Heart right ventricle (tissue), 16 donors: Measurements from ENCODE around the gene GAST. TPM values are rescaled to one million over a fixed set of nuclear protein-coding genes. Genes with fewer than 3 reads are reported as not detected.

ENCODE experiments used
- ATAC-seq, 8 donors: fragments of 200-7000 bp; cut with Tn5 transposase; one replicate each; pipeline ENCODE4 v1.9.1; 2020; ENCODE audit warnings: mild to moderate bottlenecking in 8 of 8, moderate library complexity in 8 of 8, moderate number of reproducible peaks in 1 of 8
- DNase-seq, 2 donors: peaks; one replicate each; pipeline ENCODE4 v3.0.0-alpha.2; 2020
- H3K27ac ChIP-seq, 10 donors: fragments of 200-600 bp; sonication (generic) in 2 of 10; one replicate each; pipeline versions ENCODE4 v1.5.0 to v1.8.0; 2020 to 2022; ENCODE audit warnings: mild to moderate bottlenecking in 3 of 10
- H3K27me3 ChIP-seq, 7 donors: fragments of 200-600 bp; one replicate each; pipeline ENCODE4 v1.8.0; 2021 to 2022; ENCODE audit warnings: mild to moderate bottlenecking in 2 of 7
- H3K36me3 ChIP-seq, 9 donors: fragments of 200-600 bp; sonication (generic) in 1 of 9; one replicate each; pipeline versions ENCODE4 v1.5.0 to v1.8.0; 2020 to 2022; ENCODE audit warnings: mild to moderate bottlenecking in 2 of 9
- H3K4me1 ChIP-seq, 9 donors: fragments of 200-600 bp; sonication (generic) in 1 of 9; one replicate each; pipeline versions ENCODE4 v1.5.0 to v1.8.0; 2020 to 2022; ENCODE audit warnings: mild to moderate bottlenecking in 4 of 9
- H3K4me3 ChIP-seq, 10 donors: fragments of 200-600 bp; sonication (generic) in 2 of 10; one replicate each; pipeline versions ENCODE4 v1.5.0 to v1.8.0; 2020 to 2022; ENCODE audit warnings: mild to moderate bottlenecking in 7 of 10, moderate library complexity in 2 of 10
- H3K9me3 ChIP-seq, 11 donors: fragments of 200-600 bp in 10 of 11; sonication (generic) in 2 of 11; one replicate each; pipeline versions ENCODE4 v1.5.0 to v1.8.0; 2013 to 2022; ENCODE audit warnings: mild to moderate bottlenecking in 2 of 11, control low read depth in 1 of 11, moderate library complexity in 1 of 11
- WGBS, 2 donors: extraction: QIAGEN DNeasy Blood & Tissue Kit; methylation state at CpG; one replicate each; pipeline ENCODE4 v1.1.7; 2013; ENCODE audit warnings: inconsistent platforms in 1 of 2; 5-methylcytosine and 5-hydroxymethylcytosine counted together
- intact Hi-C, 10 donors: fragments of 100-400 bp; cut with DNase I; formaldehyde crosslinking; loops; one replicate each; pipeline versions ENCODE4 v1.11.1 to v1.14.2; 2022
- polyA plus RNA-seq, 2 donors: library from polyadenylated mRNA; stranded (reverse); fragments of 200-250 nt; gene quantifications; one replicate each; pipeline ENCODE4 v1.2.3, GENCODE V29; 2013
- total RNA-seq, 10 donors: library from RNA; stranded (reverse); fragmentation: NEBNext Ultra II Directional in 3 of 10; extraction: Animal tissue kit (Norgen Biotek cat#: 25700) in 3 of 10; gene quantifications; one replicate each; pipeline versions ENCODE4 v1.2.1 to v1.2.4, GENCODE V29; 2021 to 2023
- TF ChIP-seq, protein P1 (sequence below), 9 donors: fragments of 200-600 bp; sonication (generic) in 2 of 9; IDR thresholded peaks; one replicate each; pipeline versions ENCODE4 v1.5.0 to v1.8.0; 2021 to 2022; ENCODE audit warnings: antibody characterized with exemption in 9 of 9, mild to moderate bottlenecking in 5 of 9, moderate library complexity in 1 of 9
- donor health status: Arrhythmogenic right ventricular cardiomyopathy.
- donor health status: ischemic (EF 13 %, LVEDD 7.1; RV severe dilation, severe dysfunction).
- donor health status: healthy with polysubstance abuse.
- donor health status: DM: no; HTN: yes; CAD: no.
- donor health status: DM: no; HTN: no; CAD: no.
- donor health status: ischemic (EF 25% LVEDD 6.9; RV normal size, moderate dysfunction).
- donor health status: ischemic (EF 25% LVEDD 5.7; RV mildly dilated, moderate dysfunction).
- donor health status: healthy.
- donor health status: DM: yes; HTN: yes; CAD: no.
- donor health status: Ischemic cardiomyopathy.
- donor health status: ischemic (EF 35%, LVEDD 5.7; RV mildly dilated, moderate dysfunction).
- donor health status: nonischemic (EF 11% LVEDD 7.7; RV severe dilation, severe dysfunction).
- donor health status: DM: yes; HTN: yes; CAD: no.
- donor health status: PGD.
- donor health status: ischemic (EF 29% LVEDD 5.4; RV normal size, mild dysfunction).
- donor health status: nonischemic (EF 23%, LVEDD 6.1; RV moderate dilation, normal function).

Gene GAST
- total and polyA plus RNA-seq, 12 donors: not detected

DNA sequence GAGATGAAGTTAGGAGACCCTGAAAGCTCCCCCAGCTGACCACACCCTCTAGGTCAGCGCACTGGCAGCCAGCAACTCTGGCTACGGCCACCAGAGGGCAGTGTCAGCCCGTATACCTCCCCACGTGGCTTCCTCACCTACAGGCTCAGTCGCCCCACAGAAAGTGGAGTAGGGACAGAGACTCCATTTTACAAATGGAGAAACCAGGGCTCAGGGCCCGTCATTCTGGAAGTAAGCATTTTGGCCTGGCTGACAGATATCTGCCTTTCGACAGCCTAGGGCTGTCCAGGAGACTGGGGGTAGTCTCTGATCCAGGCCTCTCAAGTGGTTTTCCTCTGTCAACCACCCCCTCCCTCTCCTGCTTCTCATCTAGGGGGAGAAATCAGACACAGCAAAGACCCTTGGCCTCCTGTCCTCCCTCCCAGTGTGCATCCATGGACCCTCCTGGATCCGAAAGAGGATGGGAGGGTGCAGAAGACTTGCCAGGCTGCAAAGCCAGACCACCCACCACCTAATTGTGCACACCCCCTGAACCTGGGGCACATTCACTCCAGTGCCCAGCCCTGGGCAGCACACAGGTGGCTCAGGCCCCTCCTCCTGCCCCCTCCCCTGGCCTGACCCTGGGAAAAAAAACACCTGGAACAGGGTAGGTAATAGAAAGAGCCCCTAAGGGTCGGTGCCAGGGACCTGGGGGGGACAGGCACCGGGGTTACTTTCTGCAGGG is 26.1 kb downstream of the GAST start:
- Histone ChIP-seq H3K36me3 (no peaks in the 10 kb centered on the region), H3K9me3 (no peaks in the 10 kb centered on the region), H3K4me1 (peaks cover 7 to 27% (median 22%) of the 10 kb centered on the region in 9 donors), H3K27ac (no peak overlapping the region), H3K27me3 (peaks cover 19 to 47% (median 46%) of the 10 kb centered on the region in 7 donors), H3K4me3 (no peak overlapping the region)
- 31 to 34% methylated on average over 10 of the region's 10 CpGs for WGBS, 2 donors
- intact Hi-C loops: loop anchor here (1.0 to 10.0 kb wide), 3 partner anchors 63 to 227 kb away; partner anchors contain the start of gene CNP (in 1 of the 10)
- ATAC-seq: peak; percentile 83 to 93 (median 88)
- TF ChIP-seq, protein P1, sequence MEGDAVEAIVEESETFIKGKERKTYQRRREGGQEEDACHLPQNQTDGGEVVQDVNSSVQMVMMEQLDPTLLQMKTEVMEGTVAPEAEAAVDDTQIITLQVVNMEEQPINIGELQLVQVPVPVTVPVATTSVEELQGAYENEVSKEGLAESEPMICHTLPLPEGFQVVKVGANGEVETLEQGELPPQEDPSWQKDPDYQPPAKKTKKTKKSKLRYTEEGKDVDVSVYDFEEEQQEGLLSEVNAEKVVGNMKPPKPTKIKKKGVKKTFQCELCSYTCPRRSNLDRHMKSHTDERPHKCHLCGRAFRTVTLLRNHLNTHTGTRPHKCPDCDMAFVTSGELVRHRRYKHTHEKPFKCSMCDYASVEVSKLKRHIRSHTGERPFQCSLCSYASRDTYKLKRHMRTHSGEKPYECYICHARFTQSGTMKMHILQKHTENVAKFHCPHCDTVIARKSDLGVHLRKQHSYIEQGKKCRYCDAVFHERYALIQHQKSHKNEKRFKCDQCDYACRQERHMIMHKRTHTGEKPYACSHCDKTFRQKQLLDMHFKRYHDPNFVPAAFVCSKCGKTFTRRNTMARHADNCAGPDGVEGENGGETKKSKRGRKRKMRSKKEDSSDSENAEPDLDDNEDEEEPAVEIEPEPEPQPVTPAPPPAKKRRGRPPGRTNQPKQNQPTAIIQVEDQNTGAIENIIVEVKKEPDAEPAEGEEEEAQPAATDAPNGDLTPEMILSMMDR (IDR thresholded peaks at IDR 0.05): peak; percentile 97 to 100 (median 99)
- peak; percentile 72 to 82 for DNase-seq

DNA sequence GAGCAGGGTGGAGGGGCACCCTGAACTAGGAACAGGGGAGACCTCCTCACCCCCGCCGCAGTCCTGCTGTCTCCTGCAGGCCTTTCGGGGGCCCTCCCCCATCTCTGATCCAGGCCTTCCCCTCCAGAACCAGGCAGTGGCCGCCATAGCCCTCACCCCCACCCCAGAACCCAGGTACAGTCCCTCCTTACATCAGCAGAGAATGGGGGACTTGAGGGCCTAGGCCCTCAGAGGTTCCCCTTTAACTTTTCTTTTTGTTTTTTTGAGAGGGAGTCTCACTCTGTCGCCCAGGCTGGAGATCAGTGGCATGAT is 26.6 kb downstream of the GAST start:
- intact Hi-C loops: loop anchor here (1.0 to 10.0 kb wide), 3 partner anchors 62 to 226 kb away; partner anchors contain the start of gene CNP (in 1 of the 10)
- Histone ChIP-seq H3K4me3 (no peak overlapping the region), H3K27ac (no peak overlapping the region), H3K4me1 (peaks cover 7 to 24% (median 19%) of the 10 kb centered on the region in 9 donors), H3K9me3 (no peaks in the 10 kb centered on the region), H3K27me3 (peaks cover 19 to 42% (median 41%) of the 10 kb centered on the region in 7 donors), H3K36me3 (no peaks in the 10 kb centered on the region)
- ATAC-seq (no peak), DNase-seq (no peak)
- 96 to 99% methylated on average over 5 of the region's 5 CpGs for WGBS, 2 donors
- TF ChIP-seq, protein P1 (IDR thresholded peaks at IDR 0.05): no peak

DNA sequence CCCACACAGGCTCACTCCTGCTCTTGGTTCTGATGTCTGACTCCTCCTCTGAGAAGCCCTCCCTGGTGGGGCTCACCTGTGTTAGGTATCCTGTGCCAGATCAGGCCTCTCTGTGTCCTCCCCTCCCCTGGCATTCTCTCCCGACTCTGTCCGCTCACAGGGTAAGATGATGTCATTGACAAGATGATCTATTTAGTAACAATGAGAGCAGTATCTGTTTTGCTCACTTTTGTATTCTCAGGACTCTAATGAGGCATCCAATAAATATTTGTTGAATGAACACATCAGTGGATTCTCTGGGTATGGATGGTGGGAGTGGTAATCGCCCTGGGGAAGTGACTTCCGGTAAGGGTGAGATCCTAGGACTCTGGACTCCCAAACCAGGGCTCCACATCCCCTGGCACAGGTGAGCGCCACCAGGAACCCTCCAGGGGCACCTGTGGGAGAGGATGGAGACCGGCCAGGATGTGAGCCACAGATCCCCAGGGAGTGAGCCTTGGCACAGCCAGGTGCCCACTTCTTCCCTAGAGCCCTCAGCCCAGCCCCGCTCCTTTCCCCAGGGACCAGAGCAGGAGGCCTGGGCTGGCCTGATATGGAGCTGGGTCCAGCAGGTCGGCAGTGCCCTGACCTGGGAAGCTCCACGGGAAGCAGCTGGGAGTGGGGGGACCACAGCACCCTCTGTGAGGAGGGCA is 27.7 kb downstream of the GAST start:
- TF ChIP-seq, protein P1 (IDR thresholded peaks at IDR 0.05): no peak
- no peak overlapping the region for H3K4me3 ChIP-seq
- DNase-seq (no peak), ATAC-seq (no peak)
- no peaks in the 10 kb centered on the region for H3K36me3 ChIP-seq
- 66 to 80% methylated on average over 9 of the region's 9 CpGs for WGBS, 2 donors
- H3K27me3 ChIP-seq: peaks cover 11 to 31% (median 31%) of the 10 kb centered on the region in 7 donors
- H3K4me1 ChIP-seq: peaks cover 0 to 14% (median 8%) of the 10 kb centered on the region in 9 donors
- no peaks in the 10 kb centered on the region for H3K9me3 ChIP-seq
- intact Hi-C loops: loop anchor here in 5 of 10 donors (2.0 to 10.0 kb wide), 2 partner anchors 61 to 225 kb away; partner anchors contain the start of gene CNP (in 1 of the 5)
- H3K27ac ChIP-seq: no peak overlapping the region

DNA sequence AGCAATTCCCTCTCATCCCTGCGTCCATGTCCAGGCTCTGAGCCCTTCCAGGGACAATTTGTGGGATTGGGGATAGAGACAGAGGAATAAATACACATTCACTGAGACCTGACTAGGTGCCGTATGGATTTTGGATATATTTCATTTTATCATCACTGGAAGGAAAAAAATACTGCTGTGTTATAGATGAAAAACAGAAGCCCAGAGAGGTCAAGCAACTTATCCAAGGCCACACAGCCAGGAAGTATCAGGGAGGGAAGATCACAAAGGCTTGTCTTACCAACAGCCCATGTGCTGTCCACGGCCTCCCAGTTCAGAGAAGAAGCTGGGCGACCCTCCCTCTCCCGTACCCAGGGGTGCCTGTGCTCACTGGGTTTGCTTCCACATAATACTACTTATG is 28.4 kb downstream of the GAST start:
- Histone ChIP-seq H3K27me3 (peaks cover 4 to 24% (median 24%) of the 10 kb centered on the region in 7 donors), H3K9me3 (no peaks in the 10 kb centered on the region), H3K4me3 (no peak overlapping the region), H3K4me1 (peaks cover 0 to 8% (median 3%) of the 10 kb centered on the region in 9 donors), H3K36me3 (no peaks in the 10 kb centered on the region), H3K27ac (no peak overlapping the region)
- WGBS, 2 donors: 92 to 97% methylated on average over 5 of the region's 5 CpGs
- TF ChIP-seq, protein P1 (IDR thresholded peaks at IDR 0.05): no peak
- ATAC-seq (no peak), DNase-seq (no peak)
- intact Hi-C loops: no loop called here
